H1 (cell line): ENCODE data around the gene HSPD1. TPM values are rescaled to one million over a fixed set of nuclear protein-coding genes. Genes with fewer than 3 reads are reported as not detected.

Experiments
- CTCF ChIA-PET: fragments of 300-600 bp; sonication (Branson Sonifier 250); formaldehyde crosslinking; loops from one replicate; lab custom pipeline; 2021; ENCODE audit not compliant: partially characterized antibody; lab: Charles Lee
- POLR2A ChIA-PET: fragments of 300-600 bp; sonication (Branson Sonifier 250); formaldehyde crosslinking; loops from one replicate; lab custom pipeline; 2021; ENCODE audit warnings: inconsistent platforms; ENCODE audit not compliant: partially characterized antibody; lab: Charles Lee
- DNase-seq, 2 experiments: peaks; one replicate each; pipeline versions ENCODE4 v3.0.0 to v3.0.0-alpha.2; 2010 to 2022; ENCODE audit warnings: low spot score in 2 of 2, low read depth in 1 of 2, mixed read lengths in 1 of 2
- FAIRE-seq: peaks from 2 replicates; lab custom pipeline; 2011; peaks lifted over from hg19 to GRCh38; lab: Jason Lieb, UNC
- H2AFZ ChIP-seq: 2 replicates; pipeline ENCODE4 v1.8.1; 2012; ENCODE audit warnings: low read length, inconsistent platforms
- H2AK5ac ChIP-seq: 2 replicates; pipeline ENCODE4 v1.6.1; 2013; ENCODE audit warnings: low read depth, low read length
- H2BK120ac ChIP-seq: replicated peaks from 2 replicates; pipeline ENCODE3; 2013; ENCODE audit warnings: low read depth, low read length, inconsistent platforms
- H2BK12ac ChIP-seq: 2 replicates; pipeline ENCODE4 v1.6.1; 2013; ENCODE audit warnings: low read depth, low read length
- H2BK15ac ChIP-seq: 2 replicates; pipeline ENCODE4 v1.6.1; 2013; ENCODE audit warnings: low read length
- H2BK20ac ChIP-seq: 2 replicates; pipeline ENCODE4 v1.6.1; 2013; ENCODE audit warnings: low read length
- H2BK5ac ChIP-seq: 2 replicates; pipeline ENCODE4 v1.6.1; 2013; ENCODE audit warnings: low read depth, low read length
- H3K14ac ChIP-seq: 2 replicates; pipeline ENCODE4 v1.6.1; 2013; ENCODE audit warnings: inconsistent platforms; ENCODE audit not compliant: insufficient read length
- H3K18ac ChIP-seq: 2 replicates; pipeline ENCODE4 v1.6.1; 2013; ENCODE audit warnings: low read length; ENCODE audit errors: extremely low read depth
- H3K23ac ChIP-seq: 2 replicates; pipeline ENCODE4 v1.6.1; 2013; ENCODE audit warnings: inconsistent platforms; ENCODE audit not compliant: insufficient read length
- H3K23me2 ChIP-seq: 2 replicates; pipeline ENCODE4 v1.6.1; 2013; ENCODE audit warnings: low read depth, low read length
- H3K27ac ChIP-seq: 2 replicates; pipeline ENCODE4 v1.6.1; 2011; ENCODE audit warnings: low read depth, low read length, inconsistent platforms
- H3K27me3 ChIP-seq, 4 experiments: replicated peaks in 1 of 4; 1 replicate in 1 of 4; 2 replicates in 3 of 4; pipeline versions ENCODE4 v1.6.1 to v1.8.1; 2011 to 2013; ENCODE audit warnings: low read length in 3 of 4, mild to moderate bottlenecking in 3 of 4, inconsistent platforms in 2 of 4, mixed read lengths in 2 of 4, moderate library complexity in 1 of 4; ENCODE audit not compliant: control insufficient read depth in 3 of 4, insufficient read depth in 3 of 4; ENCODE audit errors: extremely low read depth in 1 of 4
- H3K36me3 ChIP-seq, 4 experiments: 2 replicates each; pipeline versions ENCODE4 v1.6.1 to v1.8.1; 2011 to 2013; ENCODE audit warnings: mild to moderate bottlenecking in 4 of 4, low read length in 3 of 4, moderate library complexity in 2 of 4, control low read depth in 1 of 4, inconsistent platforms in 1 of 4; ENCODE audit not compliant: insufficient read depth in 4 of 4, control insufficient read depth in 2 of 4
- H3K4ac ChIP-seq: replicated peaks from 2 replicates; pipeline ENCODE3; 2013; ENCODE audit warnings: low read length, low read depth, mixed read lengths, inconsistent platforms; ENCODE audit not compliant: insufficient read length
- H3K4me1 ChIP-seq, 4 experiments: replicated peaks in 1 of 4; 1 replicate in 1 of 4; 2 replicates in 3 of 4; pipeline versions ENCODE4 v1.6.1 to v1.8.1; 2011 to 2013; ENCODE audit warnings: low read length in 3 of 4, inconsistent platforms in 2 of 4, mixed read lengths in 1 of 4; ENCODE audit not compliant: insufficient read depth in 4 of 4, control insufficient read depth in 3 of 4
- H3K4me2 ChIP-seq, 2 experiments: 2 replicates each; pipeline versions ENCODE4 v1.6.1 to v1.8.1; 2011 to 2013; ENCODE audit warnings: low read depth in 2 of 2, low read length in 2 of 2, control low read depth in 1 of 2, inconsistent platforms in 1 of 2, mild to moderate bottlenecking in 1 of 2; ENCODE audit not compliant: insufficient read depth in 1 of 2
- H3K4me3 ChIP-seq, 4 experiments: fragments of 200-600, 300-600 bp in 1 of 4; sonication (generic), shearing (Covaris generic), sonication (Bioruptor Twin) in 1 of 4; 2 replicates each; pipeline versions ENCODE4 v1.5.1 to v1.8.1; 2011 to 2016; ENCODE audit warnings: low read length in 4 of 4, low read depth in 3 of 4, control low read depth in 2 of 4, inconsistent platforms in 2 of 4, mild to moderate bottlenecking in 2 of 4, mixed read lengths in 1 of 4, moderate library complexity in 1 of 4; ENCODE audit not compliant: insufficient read depth in 2 of 4; ENCODE audit errors: extremely low read depth in 1 of 4
- H3K56ac ChIP-seq: replicated peaks from 2 replicates; pipeline ENCODE3; 2013; ENCODE audit warnings: low read depth, mild to moderate bottlenecking, mixed read lengths, low read length, inconsistent platforms; ENCODE audit not compliant: insufficient read length
- H3K79me1 ChIP-seq: 2 replicates; pipeline ENCODE4 v1.6.1; 2013; ENCODE audit warnings: low read depth, low read length, control low read depth
- H3K79me2 ChIP-seq, 2 experiments: 2 replicates each; pipeline versions ENCODE4 v1.6.1 to v1.8.1; 2012 to 2013; ENCODE audit warnings: low read length in 2 of 2, mild to moderate bottlenecking in 2 of 2, inconsistent platforms in 1 of 2; ENCODE audit not compliant: insufficient read depth in 2 of 2, control insufficient read depth in 1 of 2
- H3K9ac ChIP-seq, 4 experiments: replicated peaks in 1 of 4; 1 replicate in 1 of 4; 2 replicates in 3 of 4; pipeline versions ENCODE4 v1.6.1 to v1.8.1; 2011 to 2013; ENCODE audit warnings: low read depth in 3 of 4, low read length in 3 of 4, control low read depth in 2 of 4, mild to moderate bottlenecking in 2 of 4, moderate library complexity in 2 of 4, inconsistent platforms in 1 of 4; ENCODE audit errors: extremely low read depth in 1 of 4
- H3K9me3 ChIP-seq, 2 experiments: 2 replicates each; pipeline versions ENCODE4 v1.6.1 to v1.8.1; 2012 to 2013; ENCODE audit warnings: mild to moderate bottlenecking in 2 of 2, moderate library complexity in 2 of 2, control low read depth in 1 of 2, inconsistent platforms in 1 of 2, low read depth in 1 of 2, low read length in 1 of 2, mixed read lengths in 1 of 2; ENCODE audit not compliant: insufficient read depth in 2 of 2
- H4K20me1 ChIP-seq, 2 experiments: replicated peaks in 1 of 2; 2 replicates each; pipeline versions ENCODE3 to v1.8.1; 2011 to 2013; ENCODE audit warnings: inconsistent platforms in 2 of 2, low read length in 2 of 2, mild to moderate bottlenecking in 1 of 2; ENCODE audit not compliant: insufficient read depth in 2 of 2, control insufficient read depth in 1 of 2
- H4K5ac ChIP-seq: 2 replicates; pipeline ENCODE4 v1.6.1; 2013; ENCODE audit warnings: low read length, low read depth, mixed read lengths, inconsistent platforms; ENCODE audit not compliant: insufficient read length
- H4K8ac ChIP-seq: 2 replicates; pipeline ENCODE4 v1.8.0; 2013; ENCODE audit warnings: mild to moderate bottlenecking, moderate library complexity, low read length, inconsistent platforms; ENCODE audit not compliant: insufficient read depth; ENCODE audit errors: extremely low read depth
- H4K91ac ChIP-seq: replicated peaks from 2 replicates; pipeline ENCODE3; 2013; ENCODE audit warnings: low read length, mixed read lengths, inconsistent platforms; ENCODE audit not compliant: insufficient read length
- BACH1 ChIP-seq: IDR thresholded peaks from 2 replicates; pipeline ENCODE4 v1.6.1; 2012; ENCODE audit warnings: low read length, improper control_type of control experiment
- CBX5 ChIP-seq: fragments of 300-800, 300-1000 bp; sonication (generic); IDR thresholded peaks from 2 replicates; pipeline ENCODE4 v1.7.1; 2016; ENCODE audit warnings: antibody characterized with exemption, low read length, low read depth
- CEBPB ChIP-seq: IDR thresholded peaks from 2 replicates; pipeline ENCODE4 v1.6.1; 2012; ENCODE audit warnings: low read depth, low read length
- EZH2 ChIP-seq: fragments of 200-600 bp; sonication (generic); IDR thresholded peaks from 2 replicates; pipeline ENCODE4 v1.7.1; 2012; ENCODE audit warnings: low read depth, mild to moderate bottlenecking, moderate library complexity, low read length, inconsistent platforms; ENCODE audit not compliant: severe bottlenecking
- JUND ChIP-seq: IDR thresholded peaks from 2 replicates; pipeline ENCODE4 v1.6.1; 2011; ENCODE audit warnings: mild to moderate bottlenecking, improper control_type of control experiment, low read length
- MAX ChIP-seq: IDR thresholded peaks from 2 replicates; pipeline ENCODE4 v1.6.1; 2012; ENCODE audit warnings: inconsistent platforms
- NRF1 ChIP-seq: IDR thresholded peaks from 2 replicates; pipeline ENCODE4 v1.6.1; 2011; ENCODE audit warnings: mild to moderate bottlenecking, low read depth, low read length, improper control_type of control experiment
- SIRT6 ChIP-seq: IDR thresholded peaks from one replicate; pipeline ENCODE4 v1.7.1; 2012; ENCODE audit warnings: low read length, inconsistent platforms
- polyA plus RNA-seq, 7 experiments: library from polyadenylated mRNA; depleted of rRNA in 3 of 7; stranded (reverse) in 5 of 7; unstranded in 2 of 7; fragments of >200 nt in 5 of 7; fragments of 200-250 nt in 2 of 7; gene quantifications; 1 replicate in 5 of 7; 2 replicates in 1 of 7; 4 replicates in 1 of 7; pipeline versions ENCODE4 v1.2.1 to v1.2.3, GENCODE V29; 2011 to 2013; ENCODE audit warnings: missing spikeins in 2 of 7, mixed read lengths in 2 of 7
- total RNA-seq: library from RNA; stranded (reverse); fragmentation: NEBNext Ultra II Directional; extraction: Animal tissue kit (Norgen Biotek cat#: 25700); gene quantifications from 2 replicates; pipeline ENCODE4 v1.2.1, GENCODE V29; 2021

Gene HSPD1
- total and polyA plus RNA-seq, 2 of the 8 experiments (the other 6 are each of a cell fraction or from before 2014, with no cell fraction given): 221 to 1,108 TPM

GRCh38 chr2:197496695-197497094 is 2.9 kb downstream of the HSPD1 start:
- ChIA-PET POLR2A (interaction anchor here (0.7 to 15.2 kb wide), 12 partner anchors 8 to 132 kb away, joined by 3 to 270 read pairs (median 4); no protein-coding TSS in a partner anchor), CTCF (interaction anchor here (0.6 to 0.9 kb wide), 2 partner anchors 47 to 283 kb away, joined by 3 to 4 read pairs; no protein-coding TSS in a partner anchor)
- H4K20me1 ChIP-seq: peaks cover 11 to 17% of the 10 kb centered on the region in 2 experiments
- H3K27me3 ChIP-seq: no peaks in the 10 kb centered on the region
- H3K79me1 ChIP-seq: peaks cover 2% of the 10 kb centered on the region; the same call in 1 of the 2 replicates
- H2BK20ac ChIP-seq: no peak overlapping the region
- no peak overlapping the region for H2BK120ac ChIP-seq
- H3K4me3 ChIP-seq: peak overlapping the region in 3 of 4 experiments; percentile 17 to 86 (median 26); a peak in 5 of 8 replicates
- H2BK15ac ChIP-seq: no peak overlapping the region
- no peak overlapping the region for H2BK5ac ChIP-seq
- no peak overlapping the region for H3K4ac ChIP-seq
- no peak overlapping the region for H3K18ac ChIP-seq
- no peak overlapping the region for H4K8ac ChIP-seq
- peaks cover 0 to 5% (median 3%) of the 10 kb centered on the region in 4 experiments; a peak in 2 of 7 replicates for H3K4me1 ChIP-seq
- H3K56ac ChIP-seq: no peak overlapping the region
- H3K4me2 ChIP-seq: peak overlapping the region; percentile 61 to 66
- H3K23me2 ChIP-seq: peaks cover 4% of the 10 kb centered on the region; the same call in 1 of the 2 replicates
- H3K14ac ChIP-seq: no peak overlapping the region
- H2AFZ ChIP-seq: no peak overlapping the region
- no peak overlapping the region for H3K27ac ChIP-seq
- H3K79me2 ChIP-seq: peaks cover 44 to 78% of the 10 kb centered on the region in 2 experiments
- H3K9ac ChIP-seq: 0 out of 7 replicates have a peak overlapping the region, but pooled peaks of 1 of the 4 experiments have one; percentile 28
- H2BK12ac ChIP-seq: no peak overlapping the region
- H3K9me3 ChIP-seq: no peaks in the 10 kb centered on the region
- no peak overlapping the region for H4K91ac ChIP-seq
- FAIRE-seq: no peak
- no peak overlapping the region for H3K23ac ChIP-seq
- peaks cover 26 to 76% (median 60%) of the 10 kb centered on the region in 4 experiments for H3K36me3 ChIP-seq
- H2AK5ac ChIP-seq: no peak overlapping the region
- no peak overlapping the region for H4K5ac ChIP-seq
- DNase-seq: no peak
- TF ChIP-seq EZH2 (no peak), CEBPB (no peak), JUND (no peak), SIRT6 (no peak), NRF1 (no peak), BACH1 (no peak), CBX5 (no peak), MAX (no peak)
